ENCODE data around the gene ABCA7.

ABCA7 gene

GRCh38 chr19:993361-993830 is 46.5 kb upstream of the ABCA7 start:
- no peaks in the 10 kb centered on the region for H3F3A ChIP-seq (ENCODE audit: insufficient read depth)
- no peaks in the 10 kb centered on the region for H3K9me3 ChIP-seq (ENCODE audit: insufficient read depth, low read length)
- no peaks in the 10 kb centered on the region for H3K36me3 ChIP-seq (ENCODE audit: low read length)
- no peak overlapping the region for H3K27ac ChIP-seq (ENCODE audit: low read depth, low read length)
- no peaks in the 10 kb centered on the region for H3K79me2 ChIP-seq (ENCODE audit: insufficient read depth, low read length)
- no peak overlapping the region for H3K9ac ChIP-seq (ENCODE audit: low read length)
- H2AFZ ChIP-seq (ENCODE audit: low read depth, low read length, severe bottlenecking) = no peak overlapping the region
- no peak for TF ChIP-seq EZH2phosphoT487 (conservative IDR thresholded peaks at IDR 0.05; ENCODE audit: low read length)
- TF ChIP-seq, protein P1, sequence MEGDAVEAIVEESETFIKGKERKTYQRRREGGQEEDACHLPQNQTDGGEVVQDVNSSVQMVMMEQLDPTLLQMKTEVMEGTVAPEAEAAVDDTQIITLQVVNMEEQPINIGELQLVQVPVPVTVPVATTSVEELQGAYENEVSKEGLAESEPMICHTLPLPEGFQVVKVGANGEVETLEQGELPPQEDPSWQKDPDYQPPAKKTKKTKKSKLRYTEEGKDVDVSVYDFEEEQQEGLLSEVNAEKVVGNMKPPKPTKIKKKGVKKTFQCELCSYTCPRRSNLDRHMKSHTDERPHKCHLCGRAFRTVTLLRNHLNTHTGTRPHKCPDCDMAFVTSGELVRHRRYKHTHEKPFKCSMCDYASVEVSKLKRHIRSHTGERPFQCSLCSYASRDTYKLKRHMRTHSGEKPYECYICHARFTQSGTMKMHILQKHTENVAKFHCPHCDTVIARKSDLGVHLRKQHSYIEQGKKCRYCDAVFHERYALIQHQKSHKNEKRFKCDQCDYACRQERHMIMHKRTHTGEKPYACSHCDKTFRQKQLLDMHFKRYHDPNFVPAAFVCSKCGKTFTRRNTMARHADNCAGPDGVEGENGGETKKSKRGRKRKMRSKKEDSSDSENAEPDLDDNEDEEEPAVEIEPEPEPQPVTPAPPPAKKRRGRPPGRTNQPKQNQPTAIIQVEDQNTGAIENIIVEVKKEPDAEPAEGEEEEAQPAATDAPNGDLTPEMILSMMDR (IDR thresholded peaks at IDR 0.05; ENCODE audit: insufficient read depth, low read length, poor library complexity, severe bottlenecking) = no peak
- no peaks in the 10 kb centered on the region for H3K27me3 ChIP-seq (ENCODE audit: low read length)
- H3K9me2 ChIP-seq (replicated peaks; ENCODE audit: insufficient read depth, low read length) = no peaks in the 10 kb centered on the region
- no peak overlapping the region for H3K4me2 ChIP-seq (ENCODE audit: low read depth, low read length, poor library complexity, severe bottlenecking)
- no peaks in the 10 kb centered on the region for H4K20me1 ChIP-seq (ENCODE audit: low read depth, low read length)
- H3K4me3 ChIP-seq (ENCODE audit: insufficient read depth, low read length, poor library complexity, severe bottlenecking) = no peak overlapping the region

- H3K4me3 ChIP-seq (ENCODE audit: insufficient read depth, low read length, poor library complexity, severe bottlenecking) = no peak overlapping the region
- no peaks in the 10 kb centered on the region for H3K36me3 ChIP-seq (ENCODE audit: low read length)
- no peaks in the 10 kb centered on the region for H4K20me1 ChIP-seq (ENCODE audit: low read depth, low read length)
- no peak overlapping the region for H3K27ac ChIP-seq (ENCODE audit: low read depth, low read length)
- no peak overlapping the region for H3K9ac ChIP-seq (ENCODE audit: low read length)
- no peak overlapping the region for H2AFZ ChIP-seq (ENCODE audit: low read depth, low read length, severe bottlenecking)
- H3F3A ChIP-seq (ENCODE audit: insufficient read depth) = no peaks in the 10 kb centered on the region
- TF ChIP-seq, protein P1 (IDR thresholded peaks at IDR 0.05; ENCODE audit: insufficient read depth, low read length, poor library complexity, severe bottlenecking) = no peak
- no peak for TF ChIP-seq EZH2phosphoT487 (conservative IDR thresholded peaks at IDR 0.05; ENCODE audit: low read length)
- no peaks in the 10 kb centered on the region for H3K27me3 ChIP-seq (ENCODE audit: low read length)
- H3K79me2 ChIP-seq (ENCODE audit: insufficient read depth, low read length) = no peaks in the 10 kb centered on the region
- H3K9me3 ChIP-seq (ENCODE audit: insufficient read depth, low read length) = no peaks in the 10 kb centered on the region
- H3K4me2 ChIP-seq (ENCODE audit: low read depth, low read length, poor library complexity, severe bottlenecking) = no peak overlapping the region
- no peaks in the 10 kb centered on the region for H3K9me2 ChIP-seq (replicated peaks; ENCODE audit: insufficient read depth, low read length)
These were observed 46.0 kb upstream of the ABCA7 start for GRCh38 chr19:993831-994393.

DNA sequence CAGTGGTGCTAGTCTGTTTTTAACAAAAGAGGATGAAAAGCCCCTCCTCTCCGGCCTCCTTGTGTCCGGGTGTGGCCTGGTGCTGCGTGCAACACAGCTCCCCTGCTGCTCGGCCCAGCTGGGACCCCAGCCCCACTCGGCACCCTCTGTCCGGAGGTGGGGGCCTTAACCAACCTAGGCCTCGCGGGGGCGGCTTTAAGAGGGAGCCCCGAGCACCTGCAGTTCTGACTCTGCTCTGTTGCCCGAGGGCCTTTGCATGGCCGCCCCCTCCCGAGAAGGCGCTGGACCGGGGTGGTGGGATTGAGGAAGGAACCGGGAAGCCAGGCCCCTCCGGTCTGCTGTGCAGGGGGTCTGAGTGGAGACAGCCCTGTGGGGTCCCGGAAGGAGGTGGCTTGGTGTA is 45.4 kb upstream of the ABCA7 start:
- H3K4me2 ChIP-seq (ENCODE audit: low read depth, low read length, poor library complexity, severe bottlenecking) = no peak overlapping the region
- no peaks in the 10 kb centered on the region for H3K27me3 ChIP-seq (ENCODE audit: low read length)
- H4K20me1 ChIP-seq (ENCODE audit: low read depth, low read length) = no peaks in the 10 kb centered on the region
- no peak overlapping the region for H3K4me3 ChIP-seq (ENCODE audit: insufficient read depth, low read length, poor library complexity, severe bottlenecking)
- H3K9me2 ChIP-seq (replicated peaks; ENCODE audit: insufficient read depth, low read length) = no peaks in the 10 kb centered on the region
- no peak overlapping the region for H2AFZ ChIP-seq (ENCODE audit: low read depth, low read length, severe bottlenecking)
- H3K27ac ChIP-seq (ENCODE audit: low read depth, low read length) = no peak overlapping the region
- TF ChIP-seq EZH2phosphoT487 (conservative IDR thresholded peaks at IDR 0.05; ENCODE audit: low read length) = no peak
- TF ChIP-seq, protein P1 (IDR thresholded peaks at IDR 0.05; ENCODE audit: insufficient read depth, low read length, poor library complexity, severe bottlenecking) = no peak
- no peak overlapping the region for H3K9ac ChIP-seq (ENCODE audit: low read length)
- no peaks in the 10 kb centered on the region for H3F3A ChIP-seq (ENCODE audit: insufficient read depth)
- no peaks in the 10 kb centered on the region for H3K36me3 ChIP-seq (ENCODE audit: low read length)
- H3K79me2 ChIP-seq (ENCODE audit: insufficient read depth, low read length) = no peaks in the 10 kb centered on the region
- no peaks in the 10 kb centered on the region for H3K9me3 ChIP-seq (ENCODE audit: insufficient read depth, low read length)

All from SU-DHL-6 (cell line).